PC-9 (cell line): ENCODE data around the gene NEK7. TPM values are rescaled to one million over a fixed set of nuclear protein-coding genes. Genes with fewer than 3 reads are reported as not detected.

Experiments used
- BruUV-seq: library from RNA; stranded (reverse); fragments of 400-500 nt; replicated peaks from 2 replicates; lab custom pipeline; 2021; lab: Mats Ljungman, UMichigan
- CTCF ChIA-PET: fragments of 300-600 bp; sonication (Branson Sonifier 250); formaldehyde crosslinking; loops from one replicate; lab custom pipeline; 2022; ENCODE audit warnings: antibody characterized with exemption; lab: Charles Lee
- POLR2A ChIA-PET: fragments of 300-600 bp; sonication (Branson Sonifier 250); formaldehyde crosslinking; loops from one replicate; lab custom pipeline; 2022; ENCODE audit warnings: antibody characterized with exemption; ENCODE audit not compliant: unreplicated experiment; lab: Charles Lee
- DNase-seq, 2 experiments: peaks; one replicate each; pipeline versions ENCODE4 v3.0.0 to v3.0.0-alpha.2; 2015 to 2022; ENCODE audit warnings: mixed read lengths in 1 of 2
- H2AFZ ChIP-seq: fragments of 200-600 bp; sonication (generic); 2 replicates; pipeline ENCODE4 v1.8.1; 2017; ENCODE audit warnings: antibody characterized with exemption
- H3F3A ChIP-seq: fragments of 200-600 bp; sonication (generic); 2 replicates; pipeline ENCODE4 v1.8.1; 2017; ENCODE audit warnings: antibody characterized with exemption, mild to moderate bottlenecking, low read depth; ENCODE audit not compliant: insufficient read depth
- H3K27ac ChIP-seq: fragments of 200-600 bp; sonication (generic); 2 replicates; pipeline ENCODE4 v1.6.1; 2016; ENCODE audit warnings: mixed run types
- H3K27me3 ChIP-seq: fragments of 200-600 bp; sonication (generic); 2 replicates; pipeline ENCODE4 v1.6.1; 2016; ENCODE audit warnings: low read depth, mixed run types; ENCODE audit not compliant: insufficient read depth
- H3K36me3 ChIP-seq: fragments of 200-600 bp; sonication (generic); 2 replicates; pipeline ENCODE4 v1.6.1; 2016; ENCODE audit warnings: low read depth, mixed run types
- H3K4me1 ChIP-seq: fragments of 200-600 bp; sonication (generic); replicated peaks from 2 replicates; pipeline ENCODE4 v1.6.1; 2016; ENCODE audit warnings: mixed run types; ENCODE audit not compliant: insufficient read depth
- H3K4me2 ChIP-seq: fragments of 200-600 bp; sonication (generic); 2 replicates; pipeline ENCODE4 v1.6.1; 2017; ENCODE audit warnings: mixed run types
- H3K4me3 ChIP-seq: fragments of 200-600 bp; sonication (generic); 2 replicates; pipeline ENCODE4 v1.6.1; 2016; ENCODE audit warnings: mixed run types
- H3K79me2 ChIP-seq: fragments of 200-600 bp; sonication (generic); 2 replicates; pipeline ENCODE4 v1.6.1; 2017; ENCODE audit warnings: low read depth, mixed run types
- H3K9me2 ChIP-seq: fragments of 200-600 bp; sonication (generic); 2 replicates; pipeline ENCODE4 v1.8.1; 2017; ENCODE audit warnings: mild to moderate bottlenecking; ENCODE audit not compliant: insufficient read depth
- H3K9me3 ChIP-seq: fragments of 200-600 bp; sonication (generic); 2 replicates; pipeline ENCODE4 v1.8.1; 2016; ENCODE audit warnings: low read depth; ENCODE audit not compliant: insufficient read depth
- H4K20me1 ChIP-seq: fragments of 200-600 bp; sonication (generic); 2 replicates; pipeline ENCODE4 v1.8.1; 2017; ENCODE audit not compliant: insufficient read depth
- EZH2 ChIP-seq: fragments of 200-600 bp; sonication (generic); IDR thresholded peaks from 2 replicates; pipeline ENCODE4 v1.8.0; 2017; ENCODE audit warnings: antibody characterized with exemption, low read depth
- intact Hi-C: fragments of 100-400 bp; cut with micrococcal nuclease; formaldehyde crosslinking; loops from one replicate; pipeline ENCODE4 v1.10.0; 2022; ENCODE audit not compliant: unreplicated experiment
- total RNA-seq: library from RNA; stranded (reverse); gene quantifications from 2 replicates; pipeline ENCODE4 v1.2.3, GENCODE V29; 2021
- TF ChIP-seq, protein P1 (sequence below): fragments of 200-600 bp; sonication (generic); conservative IDR thresholded peaks from 2 replicates; pipeline ENCODE4 v1.6.1; 2017; ENCODE audit warnings: mixed run types, antibody characterized with exemption, mild to moderate bottlenecking, moderate library complexity

Gene NEK7
- total RNA-seq, 1 experiment from 2014 or later, result 67.4 TPM

- Histone ChIP-seq H3K27me3 (no peaks in the 10 kb centered on the region), H3K79me2 (no peaks in the 10 kb centered on the region), H3K27ac (no peak overlapping the region), H3F3A (no peaks in the 10 kb centered on the region), H4K20me1 (no peaks in the 10 kb centered on the region), H3K4me3 (no peak overlapping the region), H3K4me1 (no peaks in the 10 kb centered on the region), H3K4me2 (no peak overlapping the region), H3K9me2 (no peaks in the 10 kb centered on the region), H3K9me3 (no peaks in the 10 kb centered on the region), H3K36me3 (no peaks in the 10 kb centered on the region), H2AFZ (no peak overlapping the region)
- intact Hi-C loops, result loop anchor here (10.0 kb wide), 3 partner anchors 188 to 358 kb away; partner anchors contain the start of gene LHX9
- ChIA-PET POLR2A (no interaction called here), CTCF (no interaction called here)
- no TSS peak for BruUV-seq
- DNase-seq, result no peak
- no peak for TF ChIP-seq EZH2
- TF ChIP-seq, protein P1, sequence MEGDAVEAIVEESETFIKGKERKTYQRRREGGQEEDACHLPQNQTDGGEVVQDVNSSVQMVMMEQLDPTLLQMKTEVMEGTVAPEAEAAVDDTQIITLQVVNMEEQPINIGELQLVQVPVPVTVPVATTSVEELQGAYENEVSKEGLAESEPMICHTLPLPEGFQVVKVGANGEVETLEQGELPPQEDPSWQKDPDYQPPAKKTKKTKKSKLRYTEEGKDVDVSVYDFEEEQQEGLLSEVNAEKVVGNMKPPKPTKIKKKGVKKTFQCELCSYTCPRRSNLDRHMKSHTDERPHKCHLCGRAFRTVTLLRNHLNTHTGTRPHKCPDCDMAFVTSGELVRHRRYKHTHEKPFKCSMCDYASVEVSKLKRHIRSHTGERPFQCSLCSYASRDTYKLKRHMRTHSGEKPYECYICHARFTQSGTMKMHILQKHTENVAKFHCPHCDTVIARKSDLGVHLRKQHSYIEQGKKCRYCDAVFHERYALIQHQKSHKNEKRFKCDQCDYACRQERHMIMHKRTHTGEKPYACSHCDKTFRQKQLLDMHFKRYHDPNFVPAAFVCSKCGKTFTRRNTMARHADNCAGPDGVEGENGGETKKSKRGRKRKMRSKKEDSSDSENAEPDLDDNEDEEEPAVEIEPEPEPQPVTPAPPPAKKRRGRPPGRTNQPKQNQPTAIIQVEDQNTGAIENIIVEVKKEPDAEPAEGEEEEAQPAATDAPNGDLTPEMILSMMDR, result no peak
Observed at GRCh38 chr1:198272492-198272891, 115.7 kb downstream of the NEK7 start.

DNA sequence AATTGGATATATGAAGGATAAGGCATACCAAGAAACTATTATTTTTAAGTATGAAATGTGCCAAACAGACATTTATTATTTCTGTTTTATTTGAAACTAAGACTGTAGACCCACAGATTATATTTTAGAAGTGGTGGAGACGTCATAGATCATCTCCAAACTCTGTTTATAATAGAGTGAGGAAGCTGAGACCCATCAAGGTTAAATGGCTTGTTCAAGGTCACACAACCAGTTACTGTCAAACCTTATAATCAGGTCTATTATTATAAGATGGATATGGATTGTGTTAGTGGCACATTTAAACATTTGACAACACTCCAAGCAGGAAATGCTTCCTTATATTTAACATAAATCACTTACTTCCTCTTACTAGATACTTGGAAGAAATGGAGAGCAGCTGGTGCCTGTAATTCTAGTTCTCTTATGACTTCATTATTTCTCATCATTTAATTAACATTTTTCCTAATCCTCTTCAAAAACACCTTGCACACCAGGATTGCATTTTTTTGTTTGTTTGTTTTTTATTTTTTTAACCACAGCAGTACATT lies 117.0 kb downstream of the NEK7 start:
- H3F3A ChIP-seq, result no peaks in the 10 kb centered on the region
- ChIA-PET CTCF (interaction anchor here (0.6 kb wide), 1 partner anchor 385 kb away, joined by 3 read pairs; no protein-coding TSS in a partner anchor), POLR2A (interaction anchor here (0.6 kb wide), 1 partner anchor 304 kb away, joined by 4 read pairs; no protein-coding TSS in a partner anchor)
- TF ChIP-seq, protein P1, result no peak
- no peaks in the 10 kb centered on the region for H3K79me2 ChIP-seq
- no peaks in the 10 kb centered on the region for H3K27me3 ChIP-seq
- H3K27ac ChIP-seq, result no peak overlapping the region
- no peaks in the 10 kb centered on the region for H4K20me1 ChIP-seq
- H3K4me3 ChIP-seq, result no peak overlapping the region
- H3K9me2 ChIP-seq, result no peaks in the 10 kb centered on the region
- H3K9me3 ChIP-seq, result no peaks in the 10 kb centered on the region
- H3K4me2 ChIP-seq, result no peak overlapping the region
- intact Hi-C loops, result loop anchor here (10.0 kb wide), 3 partner anchors 189 to 359 kb away; partner anchors contain the start of gene LHX9
- DNase-seq, result no peak
- no peaks in the 10 kb centered on the region for H3K4me1 ChIP-seq
- BruUV-seq, result no TSS peak
- peaks cover 4% of the 10 kb centered on the region; the same call in 1 of the 2 replicates for H3K36me3 ChIP-seq
- H2AFZ ChIP-seq, result no peak overlapping the region

DNA sequence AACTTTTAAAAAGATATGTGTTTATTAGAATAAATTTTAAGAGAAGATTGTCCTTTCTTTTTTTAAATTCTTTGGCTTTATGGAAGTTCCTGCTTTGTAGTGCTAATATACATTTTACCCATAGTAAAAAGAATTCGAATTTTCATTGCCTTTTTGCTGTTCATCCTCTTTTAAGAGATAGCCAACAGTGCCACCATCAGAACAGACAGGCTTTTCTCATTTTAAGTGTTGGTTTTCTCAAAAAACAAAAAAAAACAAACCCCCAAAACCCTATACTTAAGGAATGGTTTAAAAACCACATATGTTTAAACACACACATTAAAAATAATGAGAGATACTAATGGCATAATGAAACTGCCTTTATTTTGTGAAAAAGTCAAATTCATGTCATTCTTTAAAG lies 118.8 kb downstream of the NEK7 start:
- no TSS peak for BruUV-seq
- TF ChIP-seq EZH2, result no peak
- TF ChIP-seq, protein P1, result no peak
- Histone ChIP-seq H2AFZ (no peak overlapping the region), H3F3A (no peaks in the 10 kb centered on the region), H3K4me3 (no peak overlapping the region), H3K79me2 (no peaks in the 10 kb centered on the region), H4K20me1 (no peaks in the 10 kb centered on the region), H3K36me3 (peaks cover 6% of the 10 kb centered on the region; the same call in 1 of the 2 replicates), H3K9me2 (no peaks in the 10 kb centered on the region), H3K27me3 (no peaks in the 10 kb centered on the region), H3K27ac (no peak overlapping the region), H3K4me2 (no peak overlapping the region), H3K4me1 (no peaks in the 10 kb centered on the region), H3K9me3 (no peaks in the 10 kb centered on the region)
- DNase-seq, result no peak
- POLR2A ChIA-PET, result interaction anchor here (0.6 kb wide), 1 partner anchor 14 kb away, joined by 4 read pairs; no protein-coding TSS in a partner anchor
- intact Hi-C loops, result loop anchor here (5.0 to 10.0 kb wide), 5 partner anchors 118 to 412 kb away; partner anchors contain the start of genes LHX9 and NEK7
- CTCF ChIA-PET, result no interaction called here
